Epithelial cell of proximal tubule (primary cell): ENCODE data around the gene ARL5C. TPM values are rescaled to one million over a fixed set of nuclear protein-coding genes. Genes with fewer than 3 reads are reported as not detected.

Experiments used
- DNase-seq: peaks from one replicate; pipeline ENCODE4 v3.0.0-alpha.2; 2011; ENCODE audit warnings: low read depth
- H3K4me3 ChIP-seq: 2 replicates; pipeline ENCODE4 v1.5.1; 2011; ENCODE audit warnings: low read depth, mild to moderate bottlenecking, low read length
- total RNA-seq: library from RNA; depleted of rRNA; stranded (reverse); fragments of >200 nt; gene quantifications from 2 replicates; pipeline ENCODE4 v1.2.3, GENCODE V29; 2015
- TF ChIP-seq, protein P1 (sequence below): conservative IDR thresholded peaks from 2 replicates; pipeline ENCODE4 v1.5.1; 2012; ENCODE audit warnings: low read depth, mild to moderate bottlenecking, low read length

Gene ARL5C
- total RNA-seq, 1 donor from 2014 or later, result not detected

DNA sequence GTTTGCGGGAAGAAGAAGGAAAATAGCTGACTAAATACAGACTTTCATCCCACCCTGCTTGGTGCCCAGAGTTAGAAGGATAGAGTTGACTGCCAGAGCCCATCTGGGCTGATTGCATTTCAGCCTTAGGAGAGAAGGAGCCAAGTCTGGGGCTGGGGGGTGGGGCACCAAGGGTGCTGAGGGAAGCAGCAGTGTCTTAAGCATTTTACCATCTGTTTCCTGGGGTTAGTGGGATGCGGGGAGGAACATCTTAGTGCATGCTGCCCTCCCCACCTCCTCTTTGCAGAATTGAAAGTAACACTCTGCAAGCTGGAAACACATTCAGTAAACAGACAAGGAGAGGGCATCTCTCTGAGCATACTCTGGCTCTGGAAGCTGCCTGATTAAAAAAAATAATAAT lies 1.5 kb upstream of the ARL5C start:
- no peak for DNase-seq
- no peak overlapping the region for H3K4me3 ChIP-seq
- TF ChIP-seq, protein P1, sequence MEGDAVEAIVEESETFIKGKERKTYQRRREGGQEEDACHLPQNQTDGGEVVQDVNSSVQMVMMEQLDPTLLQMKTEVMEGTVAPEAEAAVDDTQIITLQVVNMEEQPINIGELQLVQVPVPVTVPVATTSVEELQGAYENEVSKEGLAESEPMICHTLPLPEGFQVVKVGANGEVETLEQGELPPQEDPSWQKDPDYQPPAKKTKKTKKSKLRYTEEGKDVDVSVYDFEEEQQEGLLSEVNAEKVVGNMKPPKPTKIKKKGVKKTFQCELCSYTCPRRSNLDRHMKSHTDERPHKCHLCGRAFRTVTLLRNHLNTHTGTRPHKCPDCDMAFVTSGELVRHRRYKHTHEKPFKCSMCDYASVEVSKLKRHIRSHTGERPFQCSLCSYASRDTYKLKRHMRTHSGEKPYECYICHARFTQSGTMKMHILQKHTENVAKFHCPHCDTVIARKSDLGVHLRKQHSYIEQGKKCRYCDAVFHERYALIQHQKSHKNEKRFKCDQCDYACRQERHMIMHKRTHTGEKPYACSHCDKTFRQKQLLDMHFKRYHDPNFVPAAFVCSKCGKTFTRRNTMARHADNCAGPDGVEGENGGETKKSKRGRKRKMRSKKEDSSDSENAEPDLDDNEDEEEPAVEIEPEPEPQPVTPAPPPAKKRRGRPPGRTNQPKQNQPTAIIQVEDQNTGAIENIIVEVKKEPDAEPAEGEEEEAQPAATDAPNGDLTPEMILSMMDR, result no peak

DNA sequence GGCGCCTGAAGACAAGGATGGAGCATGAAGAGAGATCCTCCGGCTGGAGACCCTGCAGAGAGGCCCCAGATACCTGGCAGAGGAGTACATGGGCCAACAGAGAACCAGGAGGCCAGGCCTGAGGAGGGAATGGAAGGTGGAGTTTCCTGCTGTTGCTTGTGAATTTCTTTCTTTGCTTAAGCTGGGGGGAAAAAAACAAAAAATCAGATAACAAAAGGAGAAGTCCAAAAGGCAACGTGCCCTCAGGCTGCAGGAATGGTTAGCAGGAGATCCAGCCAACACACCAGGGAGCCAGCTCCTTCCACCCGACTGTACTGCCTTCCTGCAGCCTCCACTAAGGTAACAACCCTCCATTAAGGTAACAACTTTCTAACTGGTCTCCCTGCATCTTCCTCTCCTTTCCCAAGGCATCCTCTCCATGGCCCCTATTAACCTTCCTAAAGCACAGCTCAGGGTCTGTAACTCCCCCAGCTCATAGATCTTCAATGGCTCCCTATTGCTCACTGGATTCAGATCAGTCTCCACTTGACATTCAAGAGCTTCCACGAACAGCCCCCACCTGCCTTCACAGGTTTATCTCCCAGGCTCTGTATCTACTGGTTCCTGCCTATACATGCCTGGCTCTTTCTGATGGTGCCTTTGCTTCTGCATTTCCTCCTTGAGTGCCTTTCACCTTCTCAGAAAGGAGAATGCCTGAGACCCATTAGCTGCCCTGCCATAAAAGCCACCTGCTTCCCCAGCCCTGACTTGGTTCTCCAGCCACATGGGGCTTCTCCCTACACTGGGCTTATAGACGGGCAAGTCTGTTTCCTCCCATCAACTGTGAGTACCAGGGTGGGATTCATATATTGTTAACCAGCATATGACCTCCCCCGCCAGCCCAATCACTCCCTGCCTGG lies 725 bp upstream of the ARL5C start:
- no peak for DNase-seq
- TF ChIP-seq, protein P1, result no peak
- H3K4me3 ChIP-seq, result no peak overlapping the region

DNA sequence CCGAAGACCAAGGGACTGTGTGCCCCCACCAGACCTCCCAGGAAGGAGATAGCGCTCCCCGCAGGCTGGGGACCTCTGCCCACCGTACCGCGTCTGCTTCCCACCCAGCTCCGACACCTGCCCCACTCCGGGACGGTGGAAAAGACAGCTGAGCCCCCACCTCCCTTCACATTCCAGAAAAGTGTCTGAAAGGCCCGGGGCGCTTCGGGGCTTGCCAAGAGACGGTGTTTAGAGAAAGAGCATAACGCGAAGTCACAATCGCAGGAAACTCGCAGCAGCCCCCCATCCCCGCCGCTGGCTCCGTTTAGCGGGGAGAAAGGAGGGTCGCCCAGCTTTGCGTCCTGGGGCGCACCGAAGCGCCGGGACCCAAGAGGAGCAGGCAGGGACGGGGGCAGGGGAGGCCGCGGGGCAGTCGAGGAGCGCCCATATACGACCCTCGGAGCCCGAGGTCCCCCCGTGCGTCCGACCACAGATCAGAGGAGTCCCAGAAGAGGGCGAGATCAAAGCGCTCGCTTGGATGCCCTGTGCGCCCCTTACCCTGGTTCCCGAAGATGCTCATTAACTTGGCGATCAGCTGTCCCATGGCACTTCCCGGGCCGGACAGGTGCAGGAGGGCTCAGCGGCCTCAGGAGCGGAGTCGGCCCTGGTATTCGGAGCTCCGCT lies 652 bp downstream of the ARL5C start:
- H3K4me3 ChIP-seq, result peak overlapping the region; percentile 51
- no peak for DNase-seq
- TF ChIP-seq, protein P1, result no peak

DNA sequence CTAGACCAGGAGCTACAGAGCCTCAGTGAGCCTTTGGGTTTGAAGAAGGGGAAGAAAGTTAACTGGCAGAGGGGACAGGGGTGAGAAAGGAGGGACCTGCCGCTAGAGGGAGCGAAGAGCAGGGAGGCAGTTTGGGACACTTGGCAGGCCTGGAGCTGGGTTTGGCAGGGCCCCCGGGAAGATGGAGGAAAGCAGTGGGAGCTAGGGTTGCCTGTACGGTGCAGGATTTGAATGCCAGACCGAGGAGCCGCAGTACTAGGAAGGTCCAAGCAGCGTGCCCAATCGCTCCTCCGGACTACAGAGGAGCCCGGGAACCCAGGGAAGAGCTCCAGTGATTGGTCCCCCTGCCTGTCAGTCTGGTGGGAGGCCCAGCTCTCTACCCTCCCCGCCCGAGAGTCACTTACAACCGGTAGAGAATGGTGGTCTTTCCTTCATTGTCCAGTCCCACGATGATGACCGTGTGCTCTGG lies 1.3 kb downstream of the ARL5C start:
- peak; percentile 25 for DNase-seq
- TF ChIP-seq, protein P1, result peak; percentile 89
- H3K4me3 ChIP-seq, result peak overlapping the region; percentile 51

DNA sequence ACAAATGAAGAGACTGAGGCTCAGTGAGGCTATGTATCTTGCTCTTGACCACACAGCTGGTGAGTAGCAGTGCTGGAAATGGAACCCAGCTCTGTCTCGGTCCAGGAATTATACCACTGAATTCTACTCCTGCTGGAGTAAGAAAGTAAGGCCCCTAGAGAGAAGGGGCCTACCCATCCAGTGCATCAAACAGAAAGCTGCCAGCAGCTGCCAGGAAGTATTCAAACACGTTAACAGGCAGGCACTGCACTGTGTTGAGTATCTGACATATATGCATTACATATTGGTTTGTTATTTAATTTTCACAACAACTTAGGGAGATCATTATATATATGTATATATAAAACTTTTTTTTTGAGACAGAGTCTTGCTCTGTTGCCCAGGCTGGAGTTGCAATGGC lies 4.0 kb downstream of the ARL5C start:
- DNase-seq, result no peak
- TF ChIP-seq, protein P1, result no peak
- no peak overlapping the region for H3K4me3 ChIP-seq

DNA sequence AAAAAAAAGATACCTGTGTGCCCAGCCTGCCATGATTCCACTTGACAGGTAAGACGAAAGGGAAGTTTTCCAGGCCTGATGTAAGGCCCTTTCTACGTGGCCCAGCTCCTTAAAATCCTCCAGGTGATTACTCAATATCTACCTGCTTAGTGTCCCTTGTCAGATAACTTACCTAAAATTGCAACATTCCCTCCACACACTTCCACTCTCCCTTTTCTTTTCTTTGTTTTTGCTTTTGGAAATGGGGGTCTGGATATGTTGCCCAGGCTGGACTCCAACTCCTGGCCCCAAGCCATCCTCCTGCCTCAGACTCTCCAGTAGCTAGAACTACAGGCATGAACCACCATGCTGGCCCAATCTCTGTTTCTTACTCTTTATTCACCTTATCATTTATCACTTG lies 7.3 kb downstream of the ARL5C start:
- TF ChIP-seq, protein P1, result no peak
- DNase-seq, result no peak
- H3K4me3 ChIP-seq, result no peak overlapping the region
